ENCODE results near the gene COX15. TPM values are rescaled to one million over a fixed set of nuclear protein-coding genes. Genes with fewer than 3 reads are reported as not detected.
"Not testable (repeated sequence)": the region's sequence is repeated elsewhere in the genome, so short reads cannot be mapped to it uniquely, and the experiment has no call there.

COX15 gene
- total and polyA plus RNA-seq, 9 donors = 23.7 to 36.1 (median 29.8) TPM

GRCh38 chr10:99766302-99766681 lies 34.4 kb upstream of the COX15 start:
- Histone ChIP-seq H3K9me3 (replicated peaks; ENCODE audit: control insufficient read depth, low read depth, low read length) (peaks cover 3% of the 10 kb centered on the region), H3K4me1 (ENCODE audit: control insufficient read depth, insufficient read depth, low read length) (no peaks in the 10 kb centered on the region), H3K27me3 (ENCODE audit: control insufficient read depth, insufficient read depth, low read length) (no peaks in the 10 kb centered on the region), H3K36me3 (ENCODE audit: control insufficient read depth, insufficient read depth, low read length) (no peaks in the 10 kb centered on the region), H3K4me3 (ENCODE audit: low read length) (no peak overlapping the region), H3K27ac (ENCODE audit: low read length) (no peak overlapping the region)
- DNase-seq = no peak
- WGBS (ENCODE audit: insufficient coverage) = 88% methylated on average over 1 of the region's 8 CpGs

DNA sequence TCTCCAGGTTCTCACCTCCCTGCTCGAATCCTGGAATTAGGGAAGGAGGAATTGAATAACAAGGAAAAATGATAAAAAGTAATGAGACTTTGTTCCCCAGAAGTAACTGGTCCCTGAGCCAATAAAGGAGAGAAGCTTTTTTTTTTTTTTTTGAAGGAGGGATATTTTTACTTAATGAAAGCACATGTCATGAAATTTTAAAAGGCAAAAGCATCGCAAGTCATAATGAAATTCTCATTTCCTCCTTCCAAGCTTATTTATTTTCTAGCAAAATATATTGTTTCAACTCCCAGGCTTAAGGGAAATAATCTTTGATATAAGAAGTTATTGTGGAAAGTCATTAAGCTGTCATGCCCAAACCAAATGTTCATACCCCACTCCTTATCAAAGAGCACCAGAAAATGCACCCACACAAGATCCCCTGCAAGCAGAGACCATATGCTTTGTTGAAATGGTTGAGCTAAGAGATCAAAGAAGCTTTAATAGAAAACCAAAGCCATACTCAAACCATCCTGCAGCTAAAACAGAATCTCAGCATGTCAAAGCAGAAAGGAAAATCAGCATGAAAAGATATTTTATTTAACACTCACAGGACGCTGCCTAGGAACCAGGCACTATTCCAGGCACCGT lies 33.9 kb upstream of the COX15 start:
- Histone ChIP-seq H3K9me3 (replicated peaks; ENCODE audit: control insufficient read depth, low read depth, low read length) (peaks cover 3% of the 10 kb centered on the region), H3K4me3 (ENCODE audit: low read length) (no peak overlapping the region), H3K4me1 (ENCODE audit: control insufficient read depth, insufficient read depth, low read length) (no peaks in the 10 kb centered on the region), H3K27ac (ENCODE audit: low read length) (no peak overlapping the region), H3K27me3 (ENCODE audit: control insufficient read depth, insufficient read depth, low read length) (no peaks in the 10 kb centered on the region), H3K36me3 (ENCODE audit: control insufficient read depth, insufficient read depth, low read length) (peaks cover 2% of the 10 kb centered on the region)
- DNase-seq = no peak
- WGBS (ENCODE audit: insufficient coverage) = 61% methylated on average over 2 of the region's 4 CpGs

DNA sequence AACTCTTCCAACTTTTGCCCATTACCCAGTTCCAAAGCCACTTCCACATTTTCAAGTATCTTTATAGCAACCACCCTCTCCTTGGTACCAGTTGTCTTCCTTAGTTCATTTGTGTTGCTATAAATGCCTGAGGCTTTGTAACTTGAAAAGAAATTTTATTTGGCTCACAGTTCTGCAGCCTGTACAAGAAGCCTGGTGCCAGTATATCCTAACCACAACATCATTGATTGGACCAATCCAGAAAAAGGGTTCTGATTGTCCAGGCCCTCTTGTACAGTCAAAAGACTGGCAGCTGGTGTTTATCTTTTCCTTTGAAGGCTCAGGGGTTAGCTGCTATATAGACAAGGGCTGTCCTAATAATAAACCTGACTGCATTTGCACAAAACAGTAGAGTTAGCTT lies 29.4 kb upstream of the COX15 start:
- DNase-seq = no peak
- Histone ChIP-seq H3K27me3 (ENCODE audit: control insufficient read depth, insufficient read depth, low read length) (no peaks in the 10 kb centered on the region), H3K36me3 (ENCODE audit: control insufficient read depth, insufficient read depth, low read length) (peaks cover 22% of the 10 kb centered on the region), H3K4me1 (ENCODE audit: control insufficient read depth, insufficient read depth, low read length) (no peaks in the 10 kb centered on the region), H3K9me3 (replicated peaks; ENCODE audit: control insufficient read depth, low read depth, low read length) (peaks cover 3% of the 10 kb centered on the region), H3K27ac (ENCODE audit: low read length) (no peak overlapping the region), H3K4me3 (ENCODE audit: low read length) (no peak overlapping the region)

- peaks cover 3% of the 10 kb centered on the region for H3K9me3 ChIP-seq (replicated peaks; ENCODE audit: control insufficient read depth, low read depth, low read length)
- H3K36me3 ChIP-seq (ENCODE audit: control insufficient read depth, insufficient read depth, low read length) = peaks cover 27% of the 10 kb centered on the region
- no peaks in the 10 kb centered on the region for H3K4me1 ChIP-seq (ENCODE audit: control insufficient read depth, insufficient read depth, low read length)
- no peaks in the 10 kb centered on the region for H3K27me3 ChIP-seq (ENCODE audit: control insufficient read depth, insufficient read depth, low read length)
- no peak overlapping the region for H3K27ac ChIP-seq (ENCODE audit: low read length)
- DNase-seq = no peak
- no peak overlapping the region for H3K4me3 ChIP-seq (ENCODE audit: low read length)
- 100% methylated on average over 1 of the region's 1 CpG for WGBS (ENCODE audit: insufficient coverage)
These were observed 28.4 kb upstream of the COX15 start for GRCh38 chr10:99760321-99760720.

DNA sequence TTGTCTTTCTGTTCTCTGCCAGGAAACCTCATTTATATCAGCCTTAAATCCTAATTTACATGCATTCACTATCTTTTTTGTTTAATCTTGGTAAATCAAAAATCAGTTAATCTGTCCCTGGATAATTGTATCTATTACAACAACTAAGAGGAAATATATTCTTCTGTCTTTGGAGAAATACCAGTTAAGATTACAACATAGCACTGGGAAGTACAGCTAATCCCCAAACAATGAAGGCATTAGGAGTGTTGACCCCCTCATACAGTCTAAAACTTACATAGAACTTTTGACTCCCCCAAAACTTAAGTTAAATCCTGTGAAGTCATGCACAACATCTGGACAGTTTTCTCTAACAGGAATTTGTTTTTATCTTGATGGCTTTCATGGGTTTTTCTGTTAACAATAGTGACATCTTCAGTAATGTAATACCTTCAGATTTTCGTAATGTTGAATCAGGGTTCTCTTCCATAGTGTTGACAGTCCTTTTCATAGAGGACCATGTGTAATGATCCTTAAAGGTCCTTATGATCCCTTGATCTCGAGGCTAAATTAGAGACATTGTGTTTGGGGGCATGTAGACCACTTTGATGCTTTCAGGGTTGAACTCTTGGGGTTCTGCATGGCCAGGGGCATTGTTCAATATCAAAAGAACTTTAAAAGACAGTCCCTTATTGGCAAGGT lies 26.4 kb upstream of the COX15 start:
- H3K4me1 ChIP-seq (ENCODE audit: control insufficient read depth, insufficient read depth, low read length) = no peaks in the 10 kb centered on the region
- peaks cover 3% of the 10 kb centered on the region for H3K9me3 ChIP-seq (replicated peaks; ENCODE audit: control insufficient read depth, low read depth, low read length)
- H3K27me3 ChIP-seq (ENCODE audit: control insufficient read depth, insufficient read depth, low read length) = no peaks in the 10 kb centered on the region
- no peak overlapping the region for H3K27ac ChIP-seq (ENCODE audit: low read length)
- DNase-seq = peak; percentile 41
- WGBS (ENCODE audit: insufficient coverage) = 57% methylated on average over 1 of the region's 2 CpGs
- peaks cover 33% of the 10 kb centered on the region for H3K36me3 ChIP-seq (ENCODE audit: control insufficient read depth, insufficient read depth, low read length)
- no peak overlapping the region for H3K4me3 ChIP-seq (ENCODE audit: low read length)

DNA sequence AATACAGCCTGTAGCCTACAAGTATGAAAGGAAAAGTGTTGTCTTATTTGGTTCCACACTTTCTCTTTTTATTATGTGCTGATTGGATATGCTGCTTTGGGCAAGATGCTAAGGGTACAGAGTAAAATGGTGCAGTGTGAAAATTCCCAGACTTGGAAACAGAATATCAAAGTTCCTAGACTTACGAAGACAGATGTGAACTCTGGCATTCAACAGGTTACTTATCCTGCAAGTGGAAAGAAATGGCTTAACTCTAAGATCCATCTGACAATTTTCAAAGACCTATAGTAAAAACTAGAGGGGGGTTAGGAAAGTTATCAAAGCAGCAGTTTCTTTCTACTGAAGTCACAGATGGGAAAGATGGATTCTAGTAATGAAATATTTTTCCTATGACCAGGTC lies 24.2 kb upstream of the COX15 start:
- Histone ChIP-seq H3K4me1 (ENCODE audit: control insufficient read depth, insufficient read depth, low read length) (no peaks in the 10 kb centered on the region), H3K36me3 (ENCODE audit: control insufficient read depth, insufficient read depth, low read length) (peaks cover 38% of the 10 kb centered on the region), H3K9me3 (replicated peaks; ENCODE audit: control insufficient read depth, low read depth, low read length) (no peaks in the 10 kb centered on the region), H3K4me3 (ENCODE audit: low read length) (no peak overlapping the region), H3K27me3 (ENCODE audit: control insufficient read depth, insufficient read depth, low read length) (no peaks in the 10 kb centered on the region), H3K27ac (ENCODE audit: low read length) (no peak overlapping the region)
- WGBS (ENCODE audit: insufficient coverage) = no CpG with 5 or more reads among the region's 1 CpG
- DNase-seq = no peak

DNA sequence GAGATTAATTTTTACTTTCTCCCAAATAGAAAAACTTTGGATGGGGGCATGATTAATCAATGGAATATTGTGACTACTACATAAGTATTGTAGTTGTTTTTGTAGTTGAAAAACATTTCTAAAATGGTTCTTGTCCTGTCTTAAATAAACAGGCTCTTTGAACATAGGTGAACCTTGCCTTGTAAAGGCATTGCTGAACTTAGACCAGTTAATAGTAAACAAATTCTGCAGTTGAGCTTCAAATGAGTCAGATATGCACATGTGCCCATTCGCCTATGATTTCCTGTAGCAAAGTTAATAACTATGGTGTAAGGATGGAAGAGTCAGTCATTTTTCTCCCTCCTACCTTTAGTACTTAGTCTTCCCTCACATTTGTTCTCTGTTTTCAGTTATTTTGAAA lies 22.7 kb upstream of the COX15 start:
- Histone ChIP-seq H3K9me3 (replicated peaks; ENCODE audit: control insufficient read depth, low read depth, low read length) (no peaks in the 10 kb centered on the region), H3K36me3 (ENCODE audit: control insufficient read depth, insufficient read depth, low read length) (peaks cover 27% of the 10 kb centered on the region), H3K27ac (ENCODE audit: low read length) (no peak overlapping the region), H3K4me1 (ENCODE audit: control insufficient read depth, insufficient read depth, low read length) (no peaks in the 10 kb centered on the region), H3K27me3 (ENCODE audit: control insufficient read depth, insufficient read depth, low read length) (no peaks in the 10 kb centered on the region), H3K4me3 (ENCODE audit: low read length) (no peak overlapping the region)
- WGBS (ENCODE audit: insufficient coverage) = no CpG with 5 or more reads among the region's 1 CpG
- DNase-seq = no peak

DNA sequence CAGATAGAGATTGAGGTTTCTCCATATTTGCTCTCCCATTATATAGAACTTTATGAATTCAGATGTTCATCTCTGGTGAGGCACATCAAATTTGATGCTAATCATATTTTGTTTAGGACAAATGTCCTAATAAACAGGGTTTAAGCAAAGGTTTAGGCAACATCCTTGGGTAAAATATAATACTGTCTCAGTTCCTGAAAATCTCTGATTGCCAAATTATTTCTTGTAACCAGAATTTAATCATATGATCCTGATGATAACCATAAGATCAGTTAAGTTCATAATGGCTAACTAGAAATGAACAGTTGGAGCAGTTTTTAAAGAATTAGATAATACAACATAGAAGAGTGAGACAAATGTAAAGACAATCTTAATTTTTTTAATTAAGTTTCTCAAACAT lies 18.7 kb upstream of the COX15 start:
- DNase-seq = no peak
- H3K4me3 ChIP-seq (ENCODE audit: low read length) = no peak overlapping the region
- H3K4me1 ChIP-seq (ENCODE audit: control insufficient read depth, insufficient read depth, low read length) = no peaks in the 10 kb centered on the region
- no peak overlapping the region for H3K27ac ChIP-seq (ENCODE audit: low read length)
- H3K36me3 ChIP-seq (ENCODE audit: control insufficient read depth, insufficient read depth, low read length) = peaks cover 30% of the 10 kb centered on the region
- no peaks in the 10 kb centered on the region for H3K9me3 ChIP-seq (replicated peaks; ENCODE audit: control insufficient read depth, low read depth, low read length)
- H3K27me3 ChIP-seq (ENCODE audit: control insufficient read depth, insufficient read depth, low read length) = no peaks in the 10 kb centered on the region

DNA sequence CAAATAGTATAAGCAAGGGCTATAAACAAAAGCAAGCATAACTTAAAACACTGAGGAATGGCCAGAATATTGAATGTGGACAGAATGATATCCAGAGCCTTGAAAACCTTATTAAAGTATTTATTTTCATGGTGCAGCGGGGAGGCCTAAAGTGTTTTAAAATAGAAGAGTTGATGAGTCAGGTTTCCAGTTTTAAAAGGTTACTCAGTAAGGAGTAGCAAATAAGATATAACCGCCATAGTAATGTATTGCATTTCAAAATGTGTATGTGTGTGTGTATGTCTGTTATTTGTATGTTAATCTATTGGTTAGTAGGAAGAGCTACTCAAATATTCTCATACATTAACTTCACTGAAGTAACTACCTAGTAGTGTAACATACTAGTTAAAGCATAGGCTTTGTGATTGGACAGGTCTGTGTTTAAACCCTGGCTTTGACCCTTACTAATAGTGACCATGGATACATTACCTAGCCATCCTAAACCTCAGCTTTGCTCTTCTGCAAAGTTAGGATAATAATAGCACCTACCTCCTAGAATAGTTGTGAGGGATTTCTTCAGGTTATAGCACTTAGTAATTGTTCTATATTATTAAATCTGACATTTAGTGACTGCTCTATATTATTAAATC lies 17.0 kb upstream of the COX15 start:
- Histone ChIP-seq H3K27ac (ENCODE audit: low read length) (no peak overlapping the region), H3K4me3 (ENCODE audit: low read length) (no peak overlapping the region)

DNA sequence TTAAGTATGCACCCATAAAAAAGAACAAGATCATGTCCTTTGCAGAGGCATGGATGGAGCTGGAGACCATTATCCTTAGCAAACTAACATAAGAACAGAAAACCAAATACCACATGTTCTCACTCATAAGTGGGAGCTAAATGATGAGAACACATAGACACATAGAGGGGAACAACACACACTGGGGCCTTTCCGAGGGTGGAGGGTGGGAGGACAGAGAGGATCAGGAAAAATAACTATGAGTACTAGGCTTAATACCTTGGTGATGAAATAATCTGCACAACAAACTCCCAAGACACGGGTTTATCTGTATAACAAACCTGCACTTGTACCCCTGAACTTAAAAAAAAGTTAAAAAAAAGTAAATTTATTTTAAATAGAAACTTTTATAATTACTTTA lies 14.2 kb upstream of the COX15 start:
- not testable (repeated sequence) for H3K27ac ChIP-seq (ENCODE audit: low read length); H3K4me1 ChIP-seq (ENCODE audit: control insufficient read depth, insufficient read depth, low read length); H3K4me3 ChIP-seq (ENCODE audit: low read length); DNase-seq; H3K27me3 ChIP-seq (ENCODE audit: control insufficient read depth, insufficient read depth, low read length); H3K9me3 ChIP-seq (replicated peaks; ENCODE audit: control insufficient read depth, low read depth, low read length)
- H3K36me3 ChIP-seq (ENCODE audit: control insufficient read depth, insufficient read depth, low read length) = peaks cover 35% of the 10 kb centered on the region
- WGBS (ENCODE audit: insufficient coverage) = no CpG with 5 or more reads among the region's 2 CpGs

More for the DNA sequence above, 17.0 kb upstream of the COX15 start:
- Histone ChIP-seq H3K9me3 (replicated peaks; ENCODE audit: control insufficient read depth, low read depth, low read length) (no peaks in the 10 kb centered on the region), H3K27me3 (ENCODE audit: control insufficient read depth, insufficient read depth, low read length) (no peaks in the 10 kb centered on the region), H3K36me3 (ENCODE audit: control insufficient read depth, insufficient read depth, low read length) (peaks cover 30% of the 10 kb centered on the region), H3K4me1 (ENCODE audit: control insufficient read depth, insufficient read depth, low read length) (no peaks in the 10 kb centered on the region)
- DNase-seq = no peak
- WGBS (ENCODE audit: insufficient coverage) = 100% methylated on average over 1 of the region's 2 CpGs
